Kidney epithelial cell (primary cell): Measurements from ENCODE around the gene ENGASE. TPM values are rescaled to one million over a fixed set of nuclear protein-coding genes. Genes with fewer than 3 reads are reported as not detected.

ENCODE experiments used
- DNase-seq: peaks from one replicate; pipeline ENCODE4 v3.0.0-alpha.2; 2010; ENCODE audit warnings: low read depth
- H3K27me3 ChIP-seq: 2 replicates; pipeline ENCODE4 v1.6.0; 2011; ENCODE audit warnings: low read length; ENCODE audit not compliant: control insufficient read depth, insufficient read depth
- H3K36me3 ChIP-seq: 2 replicates; pipeline ENCODE4 v1.5.1; 2011; ENCODE audit warnings: low read length; ENCODE audit not compliant: control insufficient read depth, insufficient read depth
- H3K4me3 ChIP-seq: 2 replicates; pipeline ENCODE4 v1.5.1; 2011; ENCODE audit warnings: low read depth, mild to moderate bottlenecking, control low read depth, low read length
- CTCF ChIP-seq: IDR thresholded peaks from 2 replicates; pipeline ENCODE4 v1.5.1; 2011; ENCODE audit warnings: mild to moderate bottlenecking, moderate library complexity, low read length, control low read depth, inconsistent platforms; ENCODE audit not compliant: insufficient read depth, poor library complexity, severe bottlenecking
- total RNA-seq: library from RNA; depleted of rRNA; stranded (reverse); fragments of >200 nt; gene quantifications from 2 replicates; pipeline ENCODE4 v1.2.3, GENCODE V29; 2015

Gene ENGASE
- 9.0 and 11.4 TPM in 2 replicates for total RNA-seq

DNA sequence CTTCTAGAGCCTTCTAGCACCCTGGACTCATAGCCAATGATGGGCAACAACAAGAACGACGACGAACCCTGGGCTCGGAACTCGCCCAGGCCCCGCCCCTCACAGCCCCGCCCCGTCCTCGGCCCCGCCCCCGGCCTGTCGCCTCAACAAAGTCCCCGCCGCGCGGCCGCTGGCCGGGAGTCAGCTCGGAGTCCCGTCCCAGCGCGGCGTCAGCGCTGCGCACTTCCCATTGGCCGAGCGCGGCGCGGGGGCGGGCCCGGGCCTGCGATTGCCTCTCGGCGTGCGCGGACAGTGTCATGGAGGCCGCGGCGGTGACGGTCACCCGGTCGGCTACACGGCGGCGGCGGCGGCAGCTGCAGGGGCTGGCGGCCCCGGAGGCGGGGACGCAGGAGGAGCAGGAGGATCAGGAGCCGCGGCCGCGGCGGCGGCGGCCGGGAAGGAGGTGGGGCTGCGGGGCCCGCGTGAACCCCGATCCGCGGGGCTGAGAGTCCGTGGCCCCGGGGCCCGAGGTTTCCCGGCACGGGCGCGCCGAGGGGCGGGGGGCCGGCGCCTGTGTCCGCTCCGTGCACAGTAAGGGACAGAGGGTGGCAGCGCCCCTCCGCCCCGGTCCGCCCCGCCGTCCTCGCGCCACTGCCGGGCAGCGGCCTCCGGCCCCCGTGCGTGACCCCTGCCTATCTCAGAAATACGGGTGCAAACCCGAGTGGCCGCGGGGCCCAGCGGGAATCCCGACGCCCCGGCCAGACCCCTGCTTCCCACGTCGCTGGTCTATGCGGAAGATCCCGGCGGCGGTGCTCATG, at the start of gene ENGASE:
Gene ENGASE (plus strand): TSS at position 176 of the 797 bp plus-strand sequence. CDS start 121 bp downstream, at position 297.
- DNase-seq = peak; percentile 61
- no peaks in the 10 kb centered on the region for H3K36me3 ChIP-seq

DNA sequence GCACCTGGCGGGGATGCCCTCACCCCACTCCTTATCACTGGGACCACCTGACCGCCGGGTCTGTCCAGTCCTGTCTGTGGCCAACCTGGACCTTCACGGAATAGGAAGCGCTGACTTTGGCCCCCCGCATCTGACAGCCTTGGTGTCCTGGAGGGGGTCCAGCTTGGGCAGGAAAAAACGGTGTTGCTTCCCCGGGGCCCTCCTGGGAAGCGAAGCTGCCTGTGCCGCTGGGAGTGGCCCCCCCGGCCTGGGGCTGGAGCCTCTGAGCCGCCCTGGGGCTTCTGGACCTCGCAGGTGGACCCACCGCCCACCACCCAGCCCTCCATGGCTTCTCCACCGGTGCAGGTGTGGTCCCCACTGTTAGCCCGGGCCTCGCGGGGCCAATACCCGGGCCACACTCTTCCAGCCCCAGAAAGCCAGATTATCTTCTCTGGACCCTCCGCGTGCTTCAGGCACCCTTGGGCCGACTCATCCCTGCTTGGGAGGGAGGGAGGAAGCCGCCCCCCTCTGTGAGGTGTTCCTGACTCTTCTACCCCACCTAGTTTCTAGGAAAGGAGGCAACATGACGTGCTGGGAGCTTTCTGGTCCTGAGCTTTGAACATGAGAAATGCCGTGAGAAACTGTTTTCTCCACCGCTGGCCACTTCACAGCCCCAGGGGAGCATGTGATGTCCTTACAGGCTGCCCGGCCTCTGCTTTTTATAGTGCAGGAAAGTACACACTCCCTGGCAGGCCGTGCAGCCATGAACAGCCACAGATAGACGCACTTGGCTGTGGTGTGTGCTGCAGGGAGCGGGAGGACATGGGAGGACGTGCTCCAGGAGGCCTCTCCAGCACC, 49.5 kb upstream of the ENGASE start:
- Histone ChIP-seq H3K4me3 (peak overlapping the region; percentile 53), H3K27me3 (peaks cover 34% of the 10 kb centered on the region), H3K36me3 (no peaks in the 10 kb centered on the region)
- no peak for DNase-seq
- TF ChIP-seq CTCF = no peak

More for the DNA sequence above, at the start of gene ENGASE:
- no peak for TF ChIP-seq CTCF
- no peaks in the 10 kb centered on the region for H3K27me3 ChIP-seq
- peak within 1 kb of the TSS; percentile 71 for H3K4me3 ChIP-seq

- Histone ChIP-seq H3K4me3 (no peak overlapping the region), H3K27me3 (peaks cover 25% of the 10 kb centered on the region), H3K36me3 (no peaks in the 10 kb centered on the region)
- no peak for TF ChIP-seq CTCF
- no peak for DNase-seq
These were observed 48.0 kb upstream of the ENGASE start for GRCh38 chr17:79026376-79027273.

DNA sequence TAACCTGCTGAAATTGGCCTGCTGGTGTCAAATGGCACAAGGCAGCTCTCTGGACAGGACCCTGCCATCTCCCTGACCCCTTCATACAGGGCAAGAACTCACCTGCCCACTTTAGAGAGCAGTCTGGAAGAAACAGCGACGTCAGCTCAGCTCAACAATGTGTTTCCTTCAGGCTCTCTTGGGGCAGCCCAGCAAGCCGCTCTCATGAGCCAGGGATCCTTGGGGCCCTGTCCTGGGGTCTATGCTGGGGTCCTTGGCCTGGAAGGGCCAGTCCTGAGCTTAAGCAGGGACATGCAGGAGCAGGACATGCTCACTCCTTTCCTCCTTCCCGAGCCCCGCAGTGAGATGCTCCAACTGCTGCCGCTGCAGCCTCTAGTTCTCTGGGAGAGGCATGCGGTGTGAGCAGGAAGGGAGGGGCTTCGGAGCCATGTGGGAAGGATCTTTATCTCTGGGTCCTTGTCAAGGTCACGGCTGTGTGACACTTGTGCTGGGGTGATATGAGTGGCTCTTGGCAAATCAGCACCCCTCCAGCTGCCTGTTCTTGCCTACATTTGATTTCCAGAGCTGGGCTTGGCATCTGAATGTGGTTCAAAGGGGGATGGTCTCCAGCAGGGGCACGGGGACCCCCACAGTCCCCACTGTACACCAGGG, 47.2 kb upstream of the ENGASE start:
- Histone ChIP-seq H3K27me3 (peaks cover 25% of the 10 kb centered on the region), H3K4me3 (no peak overlapping the region), H3K36me3 (no peaks in the 10 kb centered on the region)
- TF ChIP-seq CTCF = no peak
- DNase-seq = no peak

DNA sequence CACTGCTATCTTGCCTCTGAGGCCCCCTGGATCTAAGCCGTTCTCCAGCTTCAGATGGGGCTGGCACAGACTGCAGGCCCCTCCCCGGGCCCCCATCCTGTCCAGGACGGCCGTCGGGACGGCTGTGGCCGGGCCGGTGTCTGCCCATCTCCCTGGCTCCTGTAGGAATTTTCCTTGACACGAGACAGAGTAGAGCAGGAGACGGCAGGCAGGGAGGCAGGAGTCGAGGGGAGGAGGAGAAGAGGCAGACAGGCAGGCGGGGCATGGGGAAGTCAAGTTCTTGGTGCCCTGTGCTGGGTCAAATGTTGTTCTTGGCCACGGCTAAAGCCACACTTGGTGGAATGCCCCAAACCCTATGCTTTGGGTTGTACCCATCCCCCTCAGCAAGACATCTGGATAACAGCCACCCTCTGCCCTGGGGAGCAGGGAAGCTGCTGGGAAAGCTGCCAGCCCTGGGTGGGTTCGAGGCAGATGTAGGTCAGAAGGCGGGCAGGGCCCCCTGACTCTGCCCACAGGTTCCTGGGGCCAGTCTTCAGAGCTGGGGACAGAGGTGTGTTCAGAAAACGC, 46.6 kb upstream of the ENGASE start:
- Histone ChIP-seq H3K36me3 (no peaks in the 10 kb centered on the region), H3K27me3 (peaks cover 21% of the 10 kb centered on the region), H3K4me3 (no peak overlapping the region)
- no peak for DNase-seq
- TF ChIP-seq CTCF = no peak
